IPS DF 6.9 (cell line): ENCODE measurements around the gene TIPARP.

Source experiments
- DNase-seq: peaks from one replicate; pipeline ENCODE4 v3.0.0-alpha.2; 2013; ENCODE audit warnings: low read depth, low spot score
- H3K27ac ChIP-seq: one replicate; pipeline ENCODE4 v1.5.1; 2013; ENCODE audit warnings: low read length, control low read depth
- H3K27me3 ChIP-seq: 2 replicates; pipeline ENCODE4 v1.6.1; 2013; ENCODE audit warnings: mild to moderate bottlenecking, low read length; ENCODE audit not compliant: control insufficient read depth, insufficient read depth
- H3K36me3 ChIP-seq: 2 replicates; pipeline ENCODE4 v1.6.1; 2013; ENCODE audit warnings: low read length; ENCODE audit not compliant: control insufficient read depth, insufficient read depth
- H3K4me1 ChIP-seq: 2 replicates; pipeline ENCODE4 v1.6.1; 2013; ENCODE audit warnings: low read length; ENCODE audit not compliant: control insufficient read depth, insufficient read depth
- H3K4me3 ChIP-seq: 2 replicates; pipeline ENCODE4 v1.5.1; 2013; ENCODE audit warnings: mild to moderate bottlenecking, low read length
- H3K9me3 ChIP-seq: 2 replicates; pipeline ENCODE4 v1.6.1; 2013; ENCODE audit warnings: low read length, inconsistent platforms; ENCODE audit not compliant: control insufficient read depth, insufficient read depth
- WGBS: extraction: QIAGEN DNeasy Blood & Tissue Kit; methylation state at CpG from one replicate; pipeline ENCODE4 v1.1.7; 2013; ENCODE audit warnings: mixed read lengths, missing lambda C conversion rate; ENCODE audit not compliant: insufficient read length, insufficient coverage; 5-methylcytosine and 5-hydroxymethylcytosine counted together

The TIPARP gene

DNA sequence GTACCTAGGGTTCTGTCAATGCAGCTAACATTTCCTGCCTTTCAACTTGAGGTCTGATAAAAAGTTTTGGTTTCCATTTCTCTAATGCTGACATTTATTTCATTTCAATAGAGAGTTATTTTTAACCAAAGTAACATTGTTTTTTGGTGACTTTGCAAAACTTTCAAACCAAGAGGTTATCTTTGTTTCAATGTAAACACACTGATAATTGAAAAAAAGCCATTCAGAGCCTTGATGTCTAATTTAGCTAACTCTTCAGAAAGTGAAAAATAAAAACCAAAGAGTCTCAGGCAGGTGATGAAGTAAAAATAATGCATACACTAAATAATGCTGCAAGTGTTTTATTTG, 9.6 kb upstream of the TIPARP start:
- no peak for DNase-seq
- Histone ChIP-seq H3K36me3 (no peaks in the 10 kb centered on the region), H3K4me3 (no peak overlapping the region), H3K9me3 (no peaks in the 10 kb centered on the region), H3K27me3 (no peaks in the 10 kb centered on the region), H3K4me1 (no peaks in the 10 kb centered on the region), H3K27ac (no peak overlapping the region)

DNA sequence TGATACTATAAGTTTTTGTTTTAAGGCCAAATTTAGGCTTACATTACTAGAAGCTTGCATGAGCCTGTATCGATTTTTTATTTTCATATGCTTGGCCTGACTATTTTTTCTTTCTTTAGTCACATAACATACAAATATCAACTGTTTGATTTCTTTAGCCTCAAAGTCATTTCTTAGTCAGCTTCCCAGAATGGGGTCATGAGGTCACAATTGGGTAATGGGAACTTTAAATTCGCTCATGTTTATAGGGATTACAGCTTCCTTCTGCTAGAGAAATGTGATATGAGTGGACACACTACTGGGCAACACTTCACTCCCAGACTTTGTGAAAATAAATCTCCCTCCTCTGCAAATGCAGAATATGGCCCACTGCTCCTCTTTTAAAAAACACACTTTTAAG, 9.1 kb upstream of the TIPARP start:
- Histone ChIP-seq H3K4me1 (no peaks in the 10 kb centered on the region), H3K27ac (no peak overlapping the region), H3K9me3 (no peaks in the 10 kb centered on the region), H3K27me3 (no peaks in the 10 kb centered on the region), H3K36me3 (no peaks in the 10 kb centered on the region), H3K4me3 (no peak overlapping the region)
- DNase-seq: no peak
- no CpG with 5 or more reads among the region's 2 CpGs for WGBS

DNA sequence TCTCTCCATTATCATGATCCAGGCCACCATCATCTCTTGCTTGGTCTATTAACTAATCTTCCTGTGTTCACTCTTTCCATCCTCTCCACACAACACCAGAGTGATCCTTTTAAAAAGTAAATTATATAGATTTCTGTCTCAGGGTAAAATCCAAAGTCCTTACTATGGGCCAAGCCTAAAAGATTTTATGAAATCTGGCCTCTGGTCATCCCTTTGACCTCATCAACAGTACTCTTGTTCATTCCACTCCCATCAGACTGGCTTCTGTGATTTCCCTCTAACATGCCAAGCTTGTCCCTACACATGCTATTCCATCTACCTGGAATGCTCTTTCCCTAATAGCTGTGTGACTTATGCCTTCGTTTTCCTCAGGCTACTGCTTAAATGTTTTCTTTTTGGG, 8.3 kb upstream of the TIPARP start:
- Histone ChIP-seq H3K4me3 (no peak overlapping the region), H3K27ac (no peak overlapping the region), H3K27me3 (no peaks in the 10 kb centered on the region), H3K9me3 (no peaks in the 10 kb centered on the region), H3K36me3 (no peaks in the 10 kb centered on the region), H3K4me1 (no peaks in the 10 kb centered on the region)
- no CpG with 5 or more reads among the region's 1 CpG for WGBS
- no peak for DNase-seq

DNA sequence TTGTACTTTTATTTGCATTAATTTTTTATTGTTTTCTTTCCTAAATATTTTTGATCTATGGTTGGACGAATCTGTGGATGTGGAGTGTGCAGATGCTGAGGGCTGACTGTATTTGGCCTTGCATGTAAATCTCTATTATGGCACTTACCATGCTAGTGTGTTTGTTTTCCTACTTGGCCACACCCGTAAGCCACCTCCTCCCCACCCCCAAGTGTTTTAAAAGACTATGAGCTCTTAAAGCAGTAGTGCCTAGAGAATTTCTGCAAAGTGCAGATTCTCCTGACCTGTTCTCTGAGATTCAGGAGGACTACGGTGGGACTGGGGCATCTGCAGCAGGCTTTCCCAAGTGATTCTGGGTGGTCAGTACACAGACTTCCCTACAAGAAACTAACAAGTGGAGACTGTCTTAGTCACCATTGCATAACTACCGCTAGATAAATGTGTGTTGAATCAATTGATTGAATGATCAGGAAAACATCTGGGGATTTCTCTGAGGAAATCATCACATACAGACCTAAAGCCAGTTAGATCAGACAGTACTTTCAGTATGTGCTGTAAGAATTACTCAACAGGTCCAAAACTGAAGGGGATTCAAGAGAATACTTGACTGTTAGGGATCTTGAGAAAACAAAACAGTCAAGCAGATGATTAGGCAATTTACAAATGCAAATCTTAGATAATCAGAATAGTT, 6.2 kb upstream of the TIPARP start:
- Histone ChIP-seq H3K27ac (no peak overlapping the region), H3K4me1 (no peaks in the 10 kb centered on the region), H3K36me3 (no peaks in the 10 kb centered on the region), H3K4me3 (no peak overlapping the region), H3K9me3 (no peaks in the 10 kb centered on the region), H3K27me3 (no peaks in the 10 kb centered on the region)
- DNase-seq: no peak
- WGBS: no CpG with 5 or more reads among the region's 4 CpGs

DNA sequence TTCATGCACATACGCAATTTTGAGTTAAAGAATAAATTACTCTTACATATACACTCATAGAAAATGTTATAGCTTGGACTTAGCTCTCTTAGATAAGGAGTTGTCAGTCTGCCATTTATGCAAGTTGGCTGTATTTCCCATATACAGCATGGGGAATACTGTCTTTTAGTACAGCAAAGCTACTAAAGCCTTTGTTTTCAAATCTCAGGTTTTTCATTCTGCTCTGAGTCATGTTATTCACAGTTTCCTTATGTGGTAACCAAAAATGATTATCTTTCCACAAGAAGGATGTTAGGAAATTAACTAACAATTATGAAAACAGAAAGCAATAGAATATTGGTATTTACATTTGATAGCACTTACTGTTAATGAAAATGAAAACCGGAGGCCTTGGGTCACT, 4.3 kb upstream of the TIPARP start:
- Histone ChIP-seq H3K27me3 (no peaks in the 10 kb centered on the region), H3K36me3 (no peaks in the 10 kb centered on the region), H3K4me3 (no peak overlapping the region), H3K9me3 (no peaks in the 10 kb centered on the region), H3K27ac (no peak overlapping the region), H3K4me1 (no peaks in the 10 kb centered on the region)
- DNase-seq: no peak
- no CpG with 5 or more reads among the region's 2 CpGs for WGBS

DNA sequence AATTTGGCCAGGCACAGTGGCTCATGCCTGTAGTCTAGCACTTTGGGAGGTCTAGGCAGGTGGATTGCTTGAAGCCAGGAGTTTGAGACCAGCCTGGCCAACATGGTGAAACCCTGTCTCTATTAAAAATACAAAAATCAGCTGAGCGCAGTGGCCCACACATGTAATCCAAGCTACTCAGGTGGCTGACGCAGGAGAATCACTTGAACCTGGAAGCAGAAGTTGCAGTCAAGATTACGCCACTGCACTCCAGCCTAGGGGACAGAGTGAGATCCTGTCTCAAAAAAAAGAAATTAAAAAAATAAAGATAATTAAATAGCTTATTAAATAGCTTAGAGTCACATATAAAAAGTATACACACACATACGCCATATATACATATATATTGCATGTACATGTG, 3.7 kb upstream of the TIPARP start:
- H3K36me3 ChIP-seq: no peaks in the 10 kb centered on the region
- no peak overlapping the region for H3K4me3 ChIP-seq
- H3K27me3 ChIP-seq: no peaks in the 10 kb centered on the region
- no peak overlapping the region for H3K27ac ChIP-seq
- no peak for DNase-seq
- no CpG with 5 or more reads among the region's 4 CpGs for WGBS
- no peaks in the 10 kb centered on the region for H3K9me3 ChIP-seq
- H3K4me1 ChIP-seq: no peaks in the 10 kb centered on the region

DNA sequence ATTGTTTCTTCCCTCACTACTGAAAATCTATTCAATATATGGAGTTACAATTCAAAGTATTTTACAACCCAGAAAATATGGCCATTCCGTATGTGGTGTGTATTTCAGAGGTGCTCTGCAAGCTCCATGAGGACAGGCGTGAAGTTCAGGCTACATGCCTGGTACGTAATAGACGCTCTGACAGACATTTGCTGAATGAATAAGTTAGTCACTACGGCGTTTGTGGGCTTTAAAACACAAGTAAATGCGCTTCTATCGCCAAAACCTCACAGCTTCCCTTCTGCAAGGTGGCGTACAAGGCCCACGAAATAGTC, 701 bp upstream of the TIPARP start:
- DNase-seq: no peak
- Histone ChIP-seq H3K4me1 (no peaks in the 10 kb centered on the region), H3K4me3 (peak overlapping the region; percentile 54; the same call in 1 of the 2 replicates), H3K36me3 (0 out of 2 replicates have a peak, but pooled peaks cover 3% of the 10 kb centered on the region), H3K27me3 (no peaks in the 10 kb centered on the region), H3K27ac (no peak overlapping the region), H3K9me3 (no peaks in the 10 kb centered on the region)
- no CpG with 5 or more reads among the region's 10 CpGs for WGBS

DNA sequence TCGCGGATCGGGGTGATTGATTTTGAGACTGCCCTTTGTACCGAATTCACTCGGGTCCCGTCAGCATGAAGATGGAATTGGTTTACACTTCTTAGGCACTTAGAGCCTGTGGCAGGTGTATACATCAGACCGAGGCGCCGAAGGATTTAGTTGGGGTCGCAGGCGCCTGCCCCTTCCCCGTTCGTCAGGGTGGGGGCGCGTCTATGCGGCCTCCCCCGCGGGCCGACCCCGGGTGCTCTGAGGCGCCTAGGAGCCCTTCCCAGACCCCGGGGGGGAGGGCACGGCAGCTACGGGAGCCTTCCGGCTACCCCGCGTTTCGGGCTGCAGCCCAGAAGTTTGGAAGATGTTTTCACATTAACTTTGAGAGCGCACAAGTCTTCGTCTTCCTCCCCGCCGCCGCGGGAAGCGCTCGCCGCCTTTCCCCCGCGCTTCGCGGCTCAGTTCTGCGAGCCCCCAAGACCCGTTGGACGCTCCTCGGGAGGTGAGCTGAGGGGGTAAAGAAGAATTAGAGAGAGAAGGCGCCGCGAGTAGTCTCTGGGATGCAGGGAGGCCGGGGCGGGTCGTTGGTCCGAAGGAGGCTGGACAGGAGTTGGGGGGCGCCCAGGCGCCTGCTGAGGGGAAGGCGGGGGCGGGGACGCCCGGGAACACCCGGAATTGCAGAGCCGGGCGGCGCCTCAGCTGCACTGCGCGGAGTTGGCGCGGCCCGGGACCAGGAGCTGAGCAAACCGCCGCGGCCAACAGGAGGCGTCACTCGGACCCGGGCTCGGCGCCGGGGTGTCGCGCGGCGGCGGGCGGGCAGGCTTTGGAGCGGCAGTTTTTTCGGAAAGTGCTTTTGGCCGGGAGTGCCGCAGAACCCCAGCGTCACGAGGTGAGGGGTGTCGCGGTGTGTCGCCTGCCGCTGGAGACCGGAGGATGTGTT, 780 bp downstream of the TIPARP start:
- H3K9me3 ChIP-seq: no peaks in the 10 kb centered on the region
- 0 out of 2 replicates have a peak, but pooled peaks cover 3% of the 10 kb centered on the region for H3K36me3 ChIP-seq
- no peaks in the 10 kb centered on the region for H3K4me1 ChIP-seq
- H3K27ac ChIP-seq: no peak overlapping the region
- H3K27me3 ChIP-seq: no peaks in the 10 kb centered on the region
- WGBS: no CpG with 5 or more reads among the region's 93 CpGs
- H3K4me3 ChIP-seq: peak overlapping the region; percentile 54; the same call in 1 of the 2 replicates
- peak; percentile 41 for DNase-seq

DNA sequence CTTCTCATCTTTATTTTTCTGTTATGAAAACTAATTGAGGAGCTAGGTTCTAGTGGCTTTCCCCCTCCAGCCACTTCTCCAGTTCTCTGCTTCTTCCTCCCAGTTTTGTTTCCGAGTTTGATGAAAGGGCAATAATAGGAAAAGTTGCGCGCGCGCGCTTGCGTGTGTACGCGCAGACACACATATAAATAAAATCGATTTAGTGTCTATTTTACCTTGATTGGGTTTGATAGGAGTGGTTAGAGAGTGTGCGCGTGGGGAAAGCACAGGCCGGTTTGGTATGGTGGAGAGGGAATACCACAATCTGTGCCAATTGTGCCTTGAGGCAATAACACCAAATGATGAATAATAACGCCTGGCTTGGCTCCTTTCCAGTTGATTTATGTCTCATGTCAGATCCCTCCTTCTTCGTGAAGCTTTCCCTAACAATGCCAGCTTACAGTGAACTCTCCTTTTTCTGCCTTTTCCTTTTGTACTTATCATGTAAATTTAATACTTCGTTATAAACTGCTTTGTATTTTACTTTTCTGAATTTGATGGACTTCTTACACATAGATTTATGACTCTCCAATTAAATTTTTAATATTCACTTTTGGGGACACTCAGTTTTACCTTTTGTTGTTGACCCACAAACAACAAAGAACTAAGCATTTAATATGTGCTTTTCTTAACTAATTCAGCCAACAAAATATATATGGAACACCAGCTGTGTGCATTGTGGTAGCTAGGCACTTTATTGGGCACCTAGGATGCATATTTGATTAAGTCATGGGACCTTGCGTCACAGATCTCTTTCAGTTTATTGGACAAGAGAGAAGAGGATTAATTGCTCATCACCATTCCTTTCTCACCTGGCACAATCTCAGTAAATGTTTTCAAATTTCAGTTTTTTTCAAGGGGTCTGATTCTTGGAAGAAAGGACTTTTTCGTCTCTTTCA, 1.7 kb downstream of the TIPARP start:
- Histone ChIP-seq H3K27ac (no peak overlapping the region), H3K9me3 (no peaks in the 10 kb centered on the region), H3K4me3 (peak overlapping the region; percentile 54; the same call in 1 of the 2 replicates), H3K4me1 (no peaks in the 10 kb centered on the region), H3K27me3 (no peaks in the 10 kb centered on the region), H3K36me3 (0 out of 2 replicates have a peak, but pooled peaks cover 3% of the 10 kb centered on the region)
- no peak for DNase-seq
- no CpG with 5 or more reads among the region's 18 CpGs for WGBS

DNA sequence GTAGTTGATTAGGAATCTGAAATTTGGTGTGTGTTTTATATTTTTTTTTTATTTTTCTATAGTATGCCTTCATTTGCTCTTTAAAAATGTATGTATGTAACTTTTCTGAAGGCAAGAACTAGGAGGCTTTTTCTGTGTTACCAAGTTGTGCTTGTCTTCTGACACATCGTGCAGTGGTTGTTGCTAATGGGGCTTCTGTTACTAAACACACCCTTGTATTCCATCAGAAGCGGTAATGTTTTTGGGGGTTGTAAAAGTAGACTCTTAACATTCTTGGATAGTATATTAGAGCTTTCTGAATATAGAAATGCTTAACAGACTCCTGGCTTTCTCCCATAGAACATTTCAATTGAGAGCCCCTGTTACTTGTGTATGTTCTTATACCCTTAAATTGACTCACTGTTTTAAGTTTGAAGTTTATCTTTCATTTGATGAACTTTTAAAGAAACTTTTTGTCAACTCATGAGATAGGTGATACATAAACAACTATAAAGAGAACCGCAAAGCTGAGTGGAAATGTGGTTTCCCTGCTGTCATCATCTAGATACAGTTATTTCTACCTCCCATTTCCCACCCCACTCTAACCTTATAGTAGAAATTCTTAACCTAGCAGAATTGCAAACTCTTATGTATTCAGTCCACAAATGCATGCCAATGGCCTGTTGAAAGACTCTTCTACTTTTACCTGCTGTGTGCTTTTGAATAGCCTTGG, 2.5 kb downstream of the TIPARP start:
- no CpG with 5 or more reads among the region's 3 CpGs for WGBS
- Histone ChIP-seq H3K27me3 (no peaks in the 10 kb centered on the region), H3K27ac (no peak overlapping the region), H3K9me3 (no peaks in the 10 kb centered on the region), H3K36me3 (0 out of 2 replicates have a peak, but pooled peaks cover 3% of the 10 kb centered on the region), H3K4me1 (no peaks in the 10 kb centered on the region), H3K4me3 (no peak overlapping the region)
- DNase-seq: no peak
